Gastrocnemius medialis (tissue), 4 donors: Measurements from ENCODE around the gene CDCP2.

Source experiments
- POLR2A ChIP-seq, 2 donors: fragments of 450-650 bp; IDR thresholded peaks; one replicate each; pipeline ENCODE4 v1.6.1; 2017; ENCODE audit warnings: antibody characterized with exemption in 2 of 2, mild to moderate bottlenecking in 2 of 2, moderate library complexity in 2 of 2
- TF ChIP-seq, protein P1 (sequence below), 5 experiments: fragments of 450-650 bp in 3 of 5; fragments of 200-600 bp in 2 of 5; sonication (generic) in 2 of 5; IDR thresholded peaks in 4 of 5; conservative IDR thresholded peaks in 1 of 5; 1 replicate in 4 of 5; 2 replicates in 1 of 5; pipeline ENCODE4 v1.5.1; 2016 to 2019; ENCODE audit warnings: antibody characterized with exemption in 5 of 5, mild to moderate bottlenecking in 3 of 5, moderate library complexity in 3 of 5

- TF ChIP-seq, protein P1, sequence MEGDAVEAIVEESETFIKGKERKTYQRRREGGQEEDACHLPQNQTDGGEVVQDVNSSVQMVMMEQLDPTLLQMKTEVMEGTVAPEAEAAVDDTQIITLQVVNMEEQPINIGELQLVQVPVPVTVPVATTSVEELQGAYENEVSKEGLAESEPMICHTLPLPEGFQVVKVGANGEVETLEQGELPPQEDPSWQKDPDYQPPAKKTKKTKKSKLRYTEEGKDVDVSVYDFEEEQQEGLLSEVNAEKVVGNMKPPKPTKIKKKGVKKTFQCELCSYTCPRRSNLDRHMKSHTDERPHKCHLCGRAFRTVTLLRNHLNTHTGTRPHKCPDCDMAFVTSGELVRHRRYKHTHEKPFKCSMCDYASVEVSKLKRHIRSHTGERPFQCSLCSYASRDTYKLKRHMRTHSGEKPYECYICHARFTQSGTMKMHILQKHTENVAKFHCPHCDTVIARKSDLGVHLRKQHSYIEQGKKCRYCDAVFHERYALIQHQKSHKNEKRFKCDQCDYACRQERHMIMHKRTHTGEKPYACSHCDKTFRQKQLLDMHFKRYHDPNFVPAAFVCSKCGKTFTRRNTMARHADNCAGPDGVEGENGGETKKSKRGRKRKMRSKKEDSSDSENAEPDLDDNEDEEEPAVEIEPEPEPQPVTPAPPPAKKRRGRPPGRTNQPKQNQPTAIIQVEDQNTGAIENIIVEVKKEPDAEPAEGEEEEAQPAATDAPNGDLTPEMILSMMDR (IDR thresholded peaks at IDR 0.05 in 4 of 5, conservative IDR thresholded peaks at IDR 0.05 in 1 of 5), result no peak
- no peak for TF ChIP-seq POLR2A (IDR thresholded peaks at IDR 0.05)
Measured at GRCh38 chr1:54114001-54114400, 38.8 kb downstream of the CDCP2 start.
